Astrocyte of the hippocampus (primary cell): Measurements from ENCODE around the gene PRR14L.
"Not testable (repeated sequence)": the region's sequence is repeated elsewhere in the genome, so short reads cannot be mapped to it uniquely, and the experiment has no call there.

Experiments used
- DNase-seq: peaks from one replicate; pipeline ENCODE4 v3.0.0; 2011; ENCODE audit warnings: low read depth, low spot score

Gene PRR14L

DNA sequence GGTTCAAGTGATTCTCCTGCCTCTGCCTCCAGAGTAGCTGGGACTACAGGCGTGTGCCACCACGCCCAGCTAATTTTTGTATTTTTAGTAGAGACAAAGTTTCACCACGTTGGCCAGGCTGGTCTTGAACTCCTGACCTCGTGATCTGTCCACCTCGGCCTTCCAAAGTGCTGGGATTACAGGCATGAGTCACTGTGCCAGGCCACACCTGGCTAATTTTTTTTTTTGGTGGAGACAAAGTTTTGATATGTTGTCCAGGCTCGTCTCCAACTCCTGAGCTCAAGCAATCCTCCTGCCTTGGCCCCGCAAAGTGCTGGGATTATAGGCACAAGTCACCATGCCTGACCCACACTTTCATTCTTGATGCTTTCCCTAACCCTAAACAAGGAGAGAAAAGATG is 9.6 kb downstream of the PRR14L start:
- not testable (repeated sequence) for DNase-seq

DNA sequence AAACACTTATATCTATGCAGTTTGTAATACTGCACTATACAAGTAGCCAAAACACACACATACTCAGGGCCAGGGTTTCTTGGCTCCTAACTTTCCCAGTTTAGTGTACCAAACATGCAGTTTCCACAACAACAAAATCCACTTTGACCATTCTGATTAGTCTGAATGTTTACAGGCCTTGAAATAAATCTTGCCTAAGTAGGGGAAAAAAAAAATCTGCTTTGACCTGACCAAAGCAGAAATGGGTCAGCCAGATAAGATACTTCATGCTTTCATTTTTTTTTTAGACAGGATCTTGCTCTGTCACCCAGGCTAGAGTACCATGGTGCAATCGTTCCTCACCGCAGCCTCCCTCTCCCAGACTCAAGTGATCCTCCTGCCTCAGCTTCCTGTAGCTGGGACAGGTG is 10.1 kb downstream of the PRR14L start:
- no peak for DNase-seq

DNA sequence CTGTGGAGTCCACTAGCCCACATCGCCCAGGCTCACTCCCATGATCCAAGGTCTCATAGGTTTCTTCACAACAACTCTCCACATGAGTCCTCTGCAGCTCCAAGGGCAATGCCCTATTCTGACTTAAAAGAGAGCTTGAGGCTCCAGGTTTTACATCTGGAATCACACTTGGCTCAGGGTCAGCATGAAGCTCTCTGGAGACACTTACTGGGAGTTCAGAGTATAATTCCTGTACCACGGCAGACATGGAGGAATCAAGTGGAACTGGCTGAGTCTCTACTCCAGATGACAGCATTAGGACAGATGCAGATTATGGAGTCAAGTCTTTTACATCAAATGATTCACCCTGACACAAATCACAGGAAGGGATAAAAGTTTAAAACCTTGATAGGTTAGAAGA is 11.4 kb downstream of the PRR14L start:
- DNase-seq: no peak

DNA sequence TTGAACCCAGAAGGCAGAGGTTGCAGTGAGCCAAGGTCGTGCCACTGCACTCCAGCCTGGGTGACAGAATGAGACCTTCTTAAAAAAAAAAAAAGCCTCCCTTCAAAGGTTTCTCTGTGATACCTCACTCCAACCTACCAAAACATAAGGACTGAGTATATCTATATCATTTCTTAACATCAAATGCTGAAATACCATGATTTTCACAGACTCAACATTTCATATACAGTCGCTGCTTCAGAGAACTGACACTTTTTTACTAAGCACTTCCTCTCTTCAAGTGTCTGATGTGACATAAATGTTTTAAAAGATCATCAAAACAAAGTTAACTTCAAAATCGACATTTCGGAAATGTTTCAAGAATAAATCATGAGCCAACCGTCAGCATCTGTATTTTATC is 12.0 kb downstream of the PRR14L start:
- DNase-seq: no peak

DNA sequence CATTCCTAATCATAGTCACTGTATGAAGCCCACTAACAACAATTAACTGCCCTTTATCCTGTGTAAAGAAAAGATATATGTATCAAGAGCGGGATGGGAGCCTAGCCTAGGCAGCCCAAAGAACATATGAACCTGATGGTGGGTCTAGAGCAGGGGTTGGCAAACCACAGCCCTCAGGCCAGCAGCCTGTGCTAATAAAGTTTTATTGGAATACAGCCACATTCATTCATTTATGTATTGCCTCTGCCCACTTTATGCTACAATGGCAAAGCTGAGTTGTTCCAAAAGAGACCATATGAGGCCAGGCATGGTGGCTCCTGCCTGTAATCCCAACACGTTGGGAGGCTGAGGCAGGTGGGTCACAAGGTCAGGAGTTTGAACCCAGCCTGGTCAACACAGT is 13.5 kb downstream of the PRR14L start:
- DNase-seq: no peak

DNA sequence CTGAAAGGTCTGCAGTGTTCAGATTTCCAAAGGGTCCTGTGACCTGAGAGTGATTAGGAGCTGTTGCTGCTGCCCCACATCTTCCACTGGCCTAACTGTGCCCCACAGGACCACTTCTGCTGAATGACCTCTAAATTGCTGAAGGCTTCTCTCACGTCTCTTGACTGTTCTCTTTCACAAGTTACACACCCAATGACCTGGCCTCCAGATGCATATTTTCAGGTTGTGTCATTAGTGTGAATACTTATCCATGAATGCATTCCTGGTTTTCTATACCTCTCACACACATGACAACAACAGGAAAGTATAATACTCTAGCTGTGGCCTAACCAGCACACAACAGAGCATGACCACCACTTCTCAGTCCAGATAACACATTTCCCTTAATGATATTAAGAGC is 15.4 kb downstream of the PRR14L start:
- peak; percentile 60 for DNase-seq

DNA sequence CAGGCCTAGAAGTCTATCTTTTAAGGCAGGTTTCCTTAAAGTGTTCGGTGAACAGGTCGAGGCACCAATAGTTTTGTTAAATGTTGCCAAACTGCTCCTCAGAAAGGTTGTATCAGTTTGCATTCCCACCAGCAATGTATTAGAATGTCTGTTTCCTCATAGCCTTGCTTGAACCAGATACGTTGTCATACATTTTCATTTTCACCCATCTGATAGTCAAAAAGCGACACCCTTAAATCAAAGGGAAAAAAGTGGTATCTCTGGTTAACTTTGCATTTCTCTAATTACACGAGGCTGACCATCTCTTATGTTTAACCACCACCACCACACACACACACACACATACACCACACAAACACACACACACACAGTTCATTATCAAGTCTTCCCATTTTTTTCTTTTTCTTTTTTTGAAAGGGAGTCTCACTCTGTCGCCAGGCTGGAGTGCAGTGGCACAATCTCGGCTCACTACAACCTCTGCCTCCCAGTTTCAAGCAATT is 16.3 kb downstream of the PRR14L start:
- DNase-seq: no peak

DNA sequence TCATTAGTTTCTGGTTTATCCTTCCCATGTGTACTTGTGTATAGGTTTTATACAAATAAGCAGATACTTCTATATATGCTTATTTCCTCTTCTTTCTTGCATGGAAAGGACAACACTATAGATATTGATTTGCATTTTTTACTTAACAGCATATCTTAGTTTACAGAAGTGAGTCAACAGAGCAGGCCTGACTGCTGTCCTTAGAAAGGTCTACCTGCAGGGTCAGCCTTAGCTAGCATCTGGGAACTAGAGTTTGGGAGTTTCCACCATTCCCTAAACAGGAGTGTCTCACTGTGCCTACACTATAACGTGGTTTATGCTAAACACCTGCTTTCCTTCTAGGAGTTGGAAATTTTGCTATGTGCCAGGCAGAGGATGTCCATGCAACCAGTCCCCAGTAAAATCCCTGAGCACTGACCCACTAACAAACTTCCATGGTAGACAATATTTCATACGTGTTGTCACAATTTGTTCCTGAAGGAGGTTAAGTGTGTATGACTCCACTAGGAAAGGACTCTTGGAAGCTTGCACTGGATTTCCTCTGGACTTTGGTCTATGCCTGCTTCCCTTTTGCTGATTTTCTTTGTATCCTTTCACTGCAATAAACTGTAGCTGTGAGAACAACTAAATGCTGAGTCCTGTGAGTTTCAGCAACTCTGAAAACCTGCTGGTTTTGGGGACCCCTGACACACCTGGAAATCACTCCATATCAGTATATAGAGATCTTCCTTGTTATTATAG is 17.7 kb downstream of the PRR14L start:
- no peak for DNase-seq

DNA sequence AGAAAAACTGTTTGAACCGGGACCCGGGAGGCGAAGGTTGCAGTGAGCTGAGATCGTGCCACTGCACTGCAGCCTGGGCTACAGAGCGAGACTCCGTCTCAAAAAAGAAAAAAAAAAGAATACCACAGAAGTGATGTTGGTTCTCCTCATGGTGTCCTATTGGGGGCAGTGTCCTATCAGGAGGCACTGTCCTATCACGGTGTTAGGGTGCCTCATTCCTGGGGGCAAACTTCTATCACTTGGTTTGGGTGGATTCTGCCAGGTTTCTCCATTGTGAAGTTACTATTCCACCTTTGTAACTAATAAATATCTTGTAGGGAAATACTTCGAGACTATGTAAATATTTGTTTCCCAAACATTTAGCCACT is 19.6 kb downstream of the PRR14L start:
- DNase-seq: no peak

DNA sequence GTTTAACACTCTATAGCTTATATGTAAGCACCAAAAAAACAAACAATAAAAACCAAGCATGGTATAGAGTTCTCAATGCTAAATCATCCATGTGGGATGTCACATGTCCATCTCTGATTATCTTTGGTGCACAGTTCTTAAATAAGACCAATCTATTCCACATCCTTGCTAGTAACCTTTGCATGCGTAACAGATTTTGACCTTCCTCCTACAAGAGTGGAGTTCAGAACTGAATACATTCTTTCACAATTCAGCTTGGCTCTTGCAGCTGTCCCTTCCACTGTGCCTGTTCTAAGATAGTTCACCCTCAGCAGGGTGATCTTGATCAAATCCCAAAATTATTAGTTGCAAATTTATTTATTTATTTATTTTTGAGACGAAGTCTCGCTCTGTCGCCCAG is 21.1 kb downstream of the PRR14L start:
- DNase-seq: no peak

DNA sequence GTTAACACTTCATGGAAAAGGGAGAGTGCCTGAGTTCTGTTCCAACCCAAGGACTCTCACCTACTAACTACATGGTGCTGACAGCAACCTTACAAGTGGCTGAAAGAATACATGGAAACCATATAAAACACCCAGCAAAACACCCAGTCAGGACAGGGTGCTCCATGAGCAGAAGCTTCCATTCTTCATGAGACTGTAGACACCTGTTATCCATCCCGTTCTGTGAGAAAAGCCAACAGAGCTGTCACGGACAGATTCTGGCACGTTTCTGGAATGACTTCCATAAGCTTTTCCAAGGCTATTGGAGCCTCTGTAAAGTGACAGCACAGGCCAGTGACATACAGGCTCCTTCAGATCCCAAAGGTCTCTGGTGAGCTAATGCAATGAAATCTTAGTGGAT is 23.2 kb downstream of the PRR14L start:
- DNase-seq: no peak

DNA sequence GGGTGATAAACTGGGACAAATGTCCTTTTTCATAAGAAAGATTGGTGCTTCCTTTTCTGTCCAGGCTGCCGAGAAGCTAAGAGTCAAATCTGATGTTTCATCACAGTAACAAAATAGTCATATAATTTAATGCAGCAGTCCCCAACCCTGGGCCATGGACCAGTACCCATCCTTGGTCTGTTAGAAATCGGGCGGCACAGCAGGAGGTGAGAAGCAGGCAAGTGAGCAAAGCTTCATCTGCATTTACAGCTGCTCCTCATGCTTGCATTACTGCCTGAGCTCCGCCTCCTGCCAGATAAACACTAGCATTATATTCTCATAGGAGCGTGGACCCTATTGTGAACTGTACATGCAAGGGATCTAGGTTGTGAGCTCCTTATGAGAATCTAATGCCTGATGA is 26.2 kb downstream of the PRR14L start:
- DNase-seq: no peak

DNA sequence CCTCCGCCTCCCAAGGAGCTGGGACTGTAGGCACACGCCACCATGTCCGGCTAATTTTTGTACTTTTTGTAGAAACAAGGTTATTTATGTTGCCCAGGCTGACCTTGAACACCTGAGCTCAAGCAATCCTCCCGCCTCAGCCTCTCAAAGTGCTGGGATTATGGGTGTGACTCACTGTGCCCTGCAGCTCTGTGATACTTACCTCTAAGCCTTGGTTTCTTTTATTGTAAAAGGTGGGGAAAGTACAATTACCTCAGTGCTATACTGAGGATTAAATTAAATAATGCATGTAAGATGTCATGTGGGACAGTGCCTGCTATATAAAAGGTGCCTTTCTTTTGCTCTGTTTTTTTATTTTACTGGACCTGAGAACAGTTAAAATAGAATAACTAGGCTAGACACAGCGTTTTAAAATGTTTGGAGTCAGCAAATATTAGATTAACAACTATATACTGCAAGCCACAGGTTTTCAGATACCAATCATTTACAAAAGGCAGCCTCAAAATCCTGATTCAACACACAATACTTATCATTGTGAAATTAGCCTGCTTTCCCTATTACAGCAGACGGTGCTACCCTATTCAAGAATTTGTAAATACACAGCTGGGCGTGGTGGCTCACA is 30.0 kb downstream of the PRR14L start:
- DNase-seq: no peak

DNA sequence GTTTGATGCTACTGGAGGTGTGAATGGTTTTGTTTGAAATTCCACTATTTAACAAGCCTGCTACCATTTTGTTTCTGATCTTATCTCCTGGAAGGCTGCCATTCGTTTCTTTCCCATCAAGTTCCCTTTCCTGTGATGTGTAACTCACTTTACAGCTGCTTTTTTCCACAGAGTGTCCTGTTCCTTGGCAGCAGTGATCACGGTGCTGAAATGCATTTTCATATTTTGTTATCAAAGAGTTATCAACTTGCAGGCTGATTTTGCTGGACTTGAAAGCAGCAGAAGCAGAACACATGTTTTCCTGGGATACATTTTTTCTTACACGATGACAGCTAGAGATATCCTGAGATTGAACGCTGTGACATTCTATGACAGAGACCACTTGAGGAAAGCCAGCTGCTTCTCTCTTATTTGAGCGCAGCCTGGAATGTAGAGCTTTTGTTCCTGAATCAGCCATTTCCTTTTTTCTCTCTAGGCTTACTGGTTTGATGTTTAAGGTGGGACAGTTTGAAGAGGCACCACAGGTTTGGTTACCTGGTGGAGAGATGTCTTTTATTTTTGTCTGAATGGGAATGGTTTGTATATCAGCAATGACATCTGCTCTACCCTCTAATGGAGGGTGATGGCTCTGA is 34.7 kb downstream of the PRR14L start:
- DNase-seq: no peak

DNA sequence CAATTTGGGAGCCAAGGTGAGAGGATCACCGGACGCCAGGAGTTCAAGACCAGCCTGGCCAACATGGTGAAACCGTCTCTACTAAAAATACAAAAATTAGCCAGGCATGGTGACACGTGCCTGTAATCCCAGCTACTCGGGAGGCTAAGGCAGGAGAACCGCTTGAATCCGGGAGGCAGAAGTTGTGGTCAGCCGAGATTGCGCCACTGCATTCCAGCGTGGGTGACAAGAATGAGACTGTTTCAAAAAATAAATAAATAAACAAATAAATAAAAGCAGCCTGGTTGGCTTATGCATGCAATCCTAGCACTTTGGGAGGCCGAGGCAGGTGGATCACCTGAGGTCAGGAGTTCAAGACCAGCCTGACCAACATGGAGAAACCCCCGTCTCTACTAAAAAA is 38.7 kb downstream of the PRR14L start:
- DNase-seq: peak; percentile 7

DNA sequence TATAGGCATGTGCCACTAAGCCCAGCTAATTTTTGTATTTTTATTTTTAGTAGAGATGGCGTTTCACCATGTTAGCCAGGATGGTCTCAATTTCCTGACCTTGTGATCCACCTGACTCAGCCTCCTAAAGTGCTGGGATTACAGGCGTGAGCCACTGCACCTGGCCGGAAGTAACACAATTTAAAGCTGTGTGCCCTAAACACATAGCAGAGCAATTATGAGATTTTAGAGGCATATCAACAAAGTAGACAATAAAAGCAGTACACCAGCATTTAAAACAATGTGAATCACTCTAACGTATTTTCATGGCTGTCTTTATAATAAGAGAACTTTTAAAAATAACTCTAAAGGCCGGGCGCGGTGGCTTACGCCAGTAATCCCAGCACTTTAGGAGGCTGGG is 42.4 kb downstream of the PRR14L start:
- DNase-seq: no peak

DNA sequence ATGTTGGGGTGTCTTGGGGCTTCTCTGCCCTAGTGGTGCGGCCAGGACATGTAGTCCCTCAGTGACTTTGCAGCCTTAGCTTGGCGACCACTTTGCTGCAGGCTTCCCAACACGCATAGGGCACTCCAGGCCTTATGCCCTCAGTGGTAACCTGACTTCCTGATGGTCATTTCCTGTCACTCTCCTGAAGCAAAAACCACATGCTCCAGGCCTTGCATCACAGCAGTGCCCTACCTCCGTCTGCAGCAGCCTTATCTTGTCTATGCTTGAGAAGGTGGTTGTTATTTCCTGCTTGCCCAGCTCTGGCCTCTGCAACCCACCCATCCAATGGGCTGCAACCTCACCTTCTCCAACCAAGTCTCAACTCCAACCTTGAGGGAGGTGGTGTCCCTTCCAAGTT is 54.5 kb downstream of the PRR14L start:
- DNase-seq: no peak

DNA sequence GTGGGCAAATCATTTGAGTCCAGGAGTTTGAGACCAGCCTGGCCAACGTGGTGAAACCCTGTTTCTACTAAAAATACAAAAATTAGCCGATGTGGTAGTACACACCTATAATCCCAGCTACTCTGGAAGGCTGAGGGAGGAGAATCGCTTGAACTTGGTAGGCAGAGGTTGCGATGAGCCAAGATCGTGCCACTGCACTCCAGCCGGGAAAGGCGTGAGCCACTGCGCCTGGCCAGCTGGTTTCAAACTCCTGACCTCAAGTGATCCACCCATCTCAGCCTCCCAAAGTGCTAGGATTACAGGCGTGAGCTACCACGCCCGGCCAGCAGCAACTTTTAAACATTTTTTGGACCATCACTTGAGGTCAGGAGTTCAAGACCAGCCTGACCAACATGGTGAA is 55.9 kb downstream of the PRR14L start:
- DNase-seq: not testable (repeated sequence)

DNA sequence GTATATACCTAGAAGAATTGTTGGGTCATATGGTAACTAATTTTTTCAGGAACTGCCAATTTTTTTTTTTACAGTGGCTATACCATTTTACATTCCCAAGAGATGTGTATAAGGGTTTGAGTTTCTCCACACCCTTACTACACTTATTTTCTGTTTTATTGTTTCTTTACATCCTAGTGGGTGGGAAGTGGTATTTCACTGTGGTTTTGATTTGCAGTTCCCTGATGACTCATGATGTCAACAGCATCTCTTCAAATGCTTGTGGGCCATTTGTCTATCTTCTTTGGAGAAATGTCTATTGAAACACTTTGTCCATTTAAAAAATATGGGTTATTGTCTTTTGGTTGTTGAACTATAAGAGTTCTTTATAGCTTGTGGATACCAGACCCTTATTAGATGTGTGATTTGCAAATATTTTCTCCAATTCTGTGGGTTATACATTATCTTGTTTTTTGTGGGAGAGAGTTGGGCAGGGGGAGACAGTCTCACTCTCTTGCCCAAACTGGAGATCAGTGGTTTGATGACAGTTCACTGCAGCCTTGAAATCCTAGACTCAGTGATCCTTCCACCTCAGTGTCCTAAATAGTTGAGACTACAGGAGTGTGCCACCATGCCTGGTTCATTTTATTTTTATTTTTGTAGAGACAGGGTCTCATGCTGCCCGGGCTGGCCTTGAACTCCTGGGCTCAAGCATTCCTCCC is 57.6 kb downstream of the PRR14L start:
- peak; percentile 46 for DNase-seq

DNA sequence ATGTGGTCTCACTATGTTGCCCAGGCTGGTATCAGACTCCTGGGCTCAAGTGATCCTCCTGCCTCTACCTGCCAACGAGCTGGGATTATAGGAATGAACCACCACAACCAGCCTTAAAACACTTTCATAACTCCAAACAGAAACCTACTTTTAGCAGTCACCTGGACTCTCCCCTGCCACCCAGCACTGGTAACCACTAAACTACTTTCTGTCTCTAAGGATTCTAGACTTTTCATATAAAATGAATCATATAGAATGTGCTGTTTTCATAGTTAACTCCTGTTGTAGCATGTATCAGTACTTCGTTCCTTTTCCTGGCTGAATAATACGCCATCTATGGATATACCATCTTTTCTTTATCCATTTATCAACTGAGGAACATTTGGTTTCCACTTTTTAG is 58.5 kb downstream of the PRR14L start:
- DNase-seq: no peak

DNA sequence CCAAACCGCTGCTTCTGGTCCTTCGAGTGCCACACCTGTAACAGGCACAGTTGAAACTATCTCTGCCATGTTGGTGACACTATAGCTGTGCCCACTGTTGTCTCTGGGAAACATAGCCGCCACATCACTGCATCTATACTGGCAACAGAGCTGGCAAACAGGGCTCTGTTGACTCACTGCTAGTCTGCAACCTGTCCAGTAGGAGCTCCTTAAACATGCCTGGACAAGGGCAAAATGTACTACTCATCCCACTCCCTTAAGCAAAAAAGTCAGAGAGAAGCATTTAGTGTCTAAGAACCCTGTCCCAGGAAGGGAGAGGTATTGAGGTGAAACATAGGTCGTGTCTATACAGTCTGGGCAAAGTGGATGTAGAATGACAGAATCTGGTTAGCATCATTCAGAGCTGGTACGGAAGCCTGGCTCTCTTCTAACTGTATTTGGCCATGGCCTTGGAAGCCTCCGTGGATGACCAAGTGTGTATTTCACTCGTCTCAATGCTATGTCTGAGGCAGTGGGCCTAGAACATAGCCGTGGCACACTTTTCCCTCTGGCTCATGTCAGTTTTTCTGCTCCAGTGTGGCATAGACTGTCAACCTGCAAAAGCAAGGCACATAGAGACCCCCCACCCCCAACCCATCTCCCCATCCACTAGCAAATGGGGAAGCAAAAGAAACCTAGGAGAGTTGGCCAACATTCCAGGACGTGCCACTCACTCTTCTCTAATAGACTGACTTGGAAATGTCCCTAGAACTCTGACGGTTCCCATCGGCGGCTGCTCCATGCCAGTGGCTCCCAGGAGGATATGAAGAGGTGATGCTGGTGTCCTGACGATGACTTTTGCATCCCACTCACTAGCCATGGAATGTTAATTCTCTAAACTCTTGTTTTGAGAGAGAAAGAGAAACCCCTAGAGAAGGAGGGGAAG is 66.5 kb downstream of the PRR14L start:
- peak; percentile 20 for DNase-seq
